ENCODE data around the gene LY6G6F.
A peak's percentile ranks its signal among the peaks of the same experiment; 100 is the strongest.
"Not testable (repeated sequence)": the region's sequence is repeated elsewhere in the genome, so short reads cannot be mapped to it uniquely, and the experiment has no call there.

Gene LY6G6F

GRCh38 chr6:31702819-31703716 is 3.6 kb upstream of the LY6G6F start, which contains the start of gene ABHD16A:
TSS of gene ABHD16A (minus strand) at chr6:31703324. CDS start at chr6:31703281, 43 bp downstream.
- DNase-seq = peak; percentile 98

- no peak for DNase-seq
Measured at GRCh38 chr6:31705931-31706330, 735 bp upstream of the LY6G6F start.

GRCh38 chr6:31707701-31708100 is 1.0 kb downstream of the LY6G6F start:
- DNase-seq = no peak

GRCh38 chr6:31708224-31708623 is 1.6 kb downstream of the LY6G6F start:
- DNase-seq = no peak

GRCh38 chr6:31709157-31709556 is 2.5 kb downstream of the LY6G6F start:
- not testable (repeated sequence) for DNase-seq

- DNase-seq = no peak
Measured at GRCh38 chr6:31710523-31711219, 4.0 kb downstream of the LY6G6F start.

- DNase-seq = no peak
Measured at GRCh38 chr6:31711233-31711632, 4.6 kb downstream of the LY6G6F start.

GRCh38 chr6:31712296-31712695 is 5.6 kb downstream of the LY6G6F start:
- DNase-seq = peak; percentile 24

GRCh38 chr6:31713465-31713864 is 6.8 kb downstream of the LY6G6F start:
- no peak for DNase-seq

- no peak for DNase-seq
Measured at GRCh38 chr6:31713991-31714684, 7.5 kb downstream of the LY6G6F start.

- DNase-seq = no peak
Measured at GRCh38 chr6:31715022-31715958, 8.6 kb downstream of the LY6G6F start, which contains the start of gene LY6G6D. TSS of gene LY6G6D (plus strand) at chr6:31715348. CDS start at chr6:31715356, 8 bp downstream.

GRCh38 chr6:31717499-31718222 is 11.0 kb downstream of the LY6G6F start:
- no peak for DNase-seq

- no peak for DNase-seq
Measured at GRCh38 chr6:31718265-31718664, 11.6 kb downstream of the LY6G6F start.

GRCh38 chr6:31719001-31719400 is 12.3 kb downstream of the LY6G6F start:
- DNase-seq = no peak

- DNase-seq = no peak
Measured at GRCh38 chr6:31720196-31720770, 13.6 kb downstream of the LY6G6F start.

- DNase-seq = no peak
Measured at GRCh38 chr6:31721351-31722020, 14.8 kb downstream of the LY6G6F start, which contains the start of gene LY6G6C. TSS of gene LY6G6C (minus strand) at chr6:31721746. CDS start at chr6:31721679, 67 bp downstream.

GRCh38 chr6:31722173-31722572 is 15.5 kb downstream of the LY6G6F start:
- no peak for DNase-seq

- no peak for DNase-seq
Measured at GRCh38 chr6:31723245-31723979, 16.7 kb downstream of the LY6G6F start, which contains the start of gene MPIG6B. TSS of gene MPIG6B (plus strand) at chr6:31723373. CDS start at chr6:31723384, 11 bp downstream.

GRCh38 chr6:31723980-31724691 is 17.5 kb downstream of the LY6G6F start:
- DNase-seq = no peak
